HepG2 (cell line): Measurements from ENCODE around the gene RAB3D. TPM values are rescaled to one million over a fixed set of nuclear protein-coding genes. Genes with fewer than 3 reads are reported as not detected.
A peak's percentile ranks its signal among the peaks of the same experiment; 100 is the strongest.

Source experiments
- AGO2 ChIP-seq: fragments of 200-400 bp; formaldehyde crosslinking; optimal IDR thresholded peaks from 2 replicates; pipeline ENCODE3; 2017; ENCODE audit warnings: mild to moderate bottlenecking, low read depth, low read length, moderate library complexity
- CCDC6 ChIP-seq: sonication (generic); formaldehyde crosslinking; IDR thresholded peaks from 2 replicates; pipeline ENCODE4 v1.8.1; 2022; ENCODE audit warnings: mild to moderate bottlenecking, missing genetic modification reagents, moderate library complexity
- EED ChIP-seq: sonication (generic); formaldehyde crosslinking; IDR thresholded peaks from 2 replicates; pipeline ENCODE4 v1.5.0; 2020; ENCODE audit warnings: mild to moderate bottlenecking, missing genetic modification reagents
- MTF1 ChIP-seq: sonication (generic); formaldehyde crosslinking; IDR thresholded peaks from 2 replicates; pipeline ENCODE4 v1.5.0; 2020; ENCODE audit warnings: missing genetic modification reagents
- RBFOX2 ChIP-seq: fragments of 200-400 bp; formaldehyde crosslinking; IDR thresholded peaks from 2 replicates; pipeline ENCODE4 v1.6.1; 2017; ENCODE audit warnings: low read depth, mild to moderate bottlenecking, low read length
- TARDBP ChIP-seq: sonication (generic); formaldehyde crosslinking; IDR thresholded peaks from 2 replicates; pipeline ENCODE4 v1.8.0; 2022; ENCODE audit warnings: mild to moderate bottlenecking, missing genetic modification reagents
- ZKSCAN8 ChIP-seq: IDR thresholded peaks from 2 replicates; pipeline ENCODE4 v1.6.1; 2016; ENCODE audit warnings: borderline replicate concordance, missing genetic modification reagents, missing compliant biosample characterization
- ZNF256 ChIP-seq: sonication (generic); formaldehyde crosslinking; conservative IDR thresholded peaks from 2 replicates; pipeline ENCODE4 v1.4.0; 2020; ENCODE audit warnings: missing genetic modification reagents
- ZNF510 ChIP-seq: sonication (generic); formaldehyde crosslinking; IDR thresholded peaks from 2 replicates; pipeline ENCODE4 v1.4.0; 2020; ENCODE audit warnings: low read depth, mild to moderate bottlenecking, missing genetic modification reagents
- ZNF670 ChIP-seq: sonication (generic); formaldehyde crosslinking; IDR thresholded peaks from 2 replicates; pipeline ENCODE4 v1.8.0; 2022; ENCODE audit warnings: mild to moderate bottlenecking, missing genetic modification reagents, borderline replicate concordance
- polyA plus RNA-seq, 8 experiments: library from polyadenylated mRNA; depleted of rRNA in 3 of 8; stranded (reverse) in 7 of 8; unstranded in 1 of 8; fragments of >200 nt; fragmentation: Illumina TruSeq in 4 of 8; extraction: Trizol in 4 of 8; gene quantifications; 2 replicates each; pipeline versions ENCODE4 v1.2.1 to v1.2.3, GENCODE V29; 2011 to 2016; ENCODE audit warnings: low read depth in 4 of 8, missing spikeins in 1 of 8, mixed read lengths in 1 of 8; ENCODE audit not compliant: insufficient read depth in 1 of 8
- total RNA-seq, 5 experiments: library from RNA; depleted of rRNA; stranded (reverse); fragments of >200 nt; fragmentation: Illumina TruSeq; extraction: Trizol; gene quantifications; 2 replicates each; pipeline ENCODE4 v1.2.3, GENCODE V29; 2016; ENCODE audit warnings: low read depth in 1 of 5
- TF ChIP-seq, protein P1 (sequence below), 2 experiments: sonication (generic) in 1 of 2; formaldehyde crosslinking in 1 of 2; IDR thresholded peaks; 2 replicates each; pipeline versions ENCODE4 v1.6.1 to v1.9.0; 2014 to 2022; ENCODE audit warnings: antibody characterized with exemption in 1 of 2, borderline replicate concordance in 1 of 2, inconsistent platforms in 1 of 2, low read depth in 1 of 2, missing genetic modification reagents in 1 of 2
- TF ChIP-seq, protein P2 (sequence below): sonication (generic); formaldehyde crosslinking; IDR thresholded peaks from 2 replicates; pipeline ENCODE4 v1.5.1; 2020; ENCODE audit warnings: missing genetic modification reagents, mild to moderate bottlenecking, borderline replicate concordance
- TF ChIP-seq, protein P3 (sequence below): sonication (generic); formaldehyde crosslinking; IDR thresholded peaks from 2 replicates; pipeline ENCODE4 v1.8.0; 2022; ENCODE audit warnings: mild to moderate bottlenecking, missing genetic modification reagents

The RAB3D gene
- total and polyA plus RNA-seq, 2 of the 13 experiments (the other 11 are each of a cell fraction or from before 2014, with no cell fraction given), result 2.0 to 16.1 TPM

DNA sequence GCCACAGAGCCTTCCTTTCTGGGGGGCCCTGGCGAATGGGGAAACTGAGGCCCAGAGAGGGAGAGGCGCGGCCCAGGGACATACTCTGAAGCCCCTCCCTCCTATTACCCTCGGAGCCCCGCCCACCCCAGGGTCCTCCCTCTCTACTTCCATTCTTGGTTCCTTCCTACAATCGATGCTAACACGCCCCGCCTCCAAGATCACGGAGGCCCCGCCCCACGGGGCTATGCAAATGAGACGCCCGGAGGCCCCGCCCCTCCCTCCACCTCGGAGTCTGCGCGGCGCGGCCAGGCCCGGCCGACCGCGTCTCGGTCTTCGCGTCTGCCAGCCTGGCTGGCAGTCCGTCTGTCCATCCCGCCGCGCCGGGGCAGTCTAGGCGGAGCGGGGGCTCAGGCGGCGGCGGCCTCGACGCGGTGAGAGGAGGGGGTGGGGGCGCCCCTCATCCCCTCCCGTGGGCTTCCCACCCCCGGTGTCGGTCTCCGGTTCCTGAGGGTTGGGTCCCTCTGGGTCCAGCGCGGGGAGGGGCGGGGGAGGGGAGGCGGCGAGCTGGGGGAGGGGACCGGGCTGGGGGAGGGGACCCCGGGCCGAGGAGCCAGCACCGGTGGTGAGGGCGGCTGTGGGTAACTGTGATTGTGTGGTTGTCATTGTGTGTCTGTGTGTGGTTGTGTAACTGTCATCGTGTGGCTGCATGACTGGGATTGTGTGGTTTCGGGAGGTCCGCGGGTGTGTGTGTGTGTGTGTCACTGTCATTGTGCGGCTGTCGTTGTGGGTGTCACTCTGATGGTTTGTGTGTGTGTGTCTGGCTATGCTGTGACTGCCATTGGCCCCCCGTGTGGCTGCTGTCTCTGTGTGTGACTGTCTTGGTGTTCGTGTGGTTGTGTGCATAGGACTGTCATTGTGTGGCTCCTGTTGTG, 16.0 kb upstream of the RAB3D start, which contains the start of gene PLPPR2 (continued):
- TF ChIP-seq, protein P1, sequence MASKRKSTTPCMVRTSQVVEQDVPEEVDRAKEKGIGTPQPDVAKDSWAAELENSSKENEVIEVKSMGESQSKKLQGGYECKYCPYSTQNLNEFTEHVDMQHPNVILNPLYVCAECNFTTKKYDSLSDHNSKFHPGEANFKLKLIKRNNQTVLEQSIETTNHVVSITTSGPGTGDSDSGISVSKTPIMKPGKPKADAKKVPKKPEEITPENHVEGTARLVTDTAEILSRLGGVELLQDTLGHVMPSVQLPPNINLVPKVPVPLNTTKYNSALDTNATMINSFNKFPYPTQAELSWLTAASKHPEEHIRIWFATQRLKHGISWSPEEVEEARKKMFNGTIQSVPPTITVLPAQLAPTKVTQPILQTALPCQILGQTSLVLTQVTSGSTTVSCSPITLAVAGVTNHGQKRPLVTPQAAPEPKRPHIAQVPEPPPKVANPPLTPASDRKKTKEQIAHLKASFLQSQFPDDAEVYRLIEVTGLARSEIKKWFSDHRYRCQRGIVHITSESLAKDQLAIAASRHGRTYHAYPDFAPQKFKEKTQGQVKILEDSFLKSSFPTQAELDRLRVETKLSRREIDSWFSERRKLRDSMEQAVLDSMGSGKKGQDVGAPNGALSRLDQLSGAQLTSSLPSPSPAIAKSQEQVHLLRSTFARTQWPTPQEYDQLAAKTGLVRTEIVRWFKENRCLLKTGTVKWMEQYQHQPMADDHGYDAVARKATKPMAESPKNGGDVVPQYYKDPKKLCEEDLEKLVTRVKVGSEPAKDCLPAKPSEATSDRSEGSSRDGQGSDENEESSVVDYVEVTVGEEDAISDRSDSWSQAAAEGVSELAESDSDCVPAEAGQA (IDR thresholded peaks at IDR 0.05; ENCODE audit: low read depth), result no peak
- TF ChIP-seq, protein P1 (CRISPR knock-in tag; IDR thresholded peaks at IDR 0.05; ENCODE audit: borderline replicate concordance), result no peak
- TF ChIP-seq, protein P2, sequence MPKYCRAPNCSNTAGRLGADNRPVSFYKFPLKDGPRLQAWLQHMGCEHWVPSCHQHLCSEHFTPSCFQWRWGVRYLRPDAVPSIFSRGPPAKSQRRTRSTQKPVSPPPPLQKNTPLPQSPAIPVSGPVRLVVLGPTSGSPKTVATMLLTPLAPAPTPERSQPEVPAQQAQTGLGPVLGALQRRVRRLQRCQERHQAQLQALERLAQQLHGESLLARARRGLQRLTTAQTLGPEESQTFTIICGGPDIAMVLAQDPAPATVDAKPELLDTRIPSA, result 0 out of 2 replicates have a peak, but pooled peaks have one; percentile 33
- TF ChIP-seq EED (peak; percentile 42; the same call in 1 of the 2 replicates), ZNF510 (no peak), CCDC6 (CRISPR knock-in tag) (0 out of 2 replicates have a peak, but pooled peaks have one; percentile 35), ZKSCAN8 (CRISPR knock-in tag) (no peak), ZNF670 (no peak), AGO2 (peak; percentile 58), MTF1 (CRISPR knock-in tag) (no peak), ZNF256 (CRISPR knock-in tag) (no peak), TARDBP (CRISPR knock-in tag) (no peak), RBFOX2 (peak; percentile 55)
- TF ChIP-seq, protein P3, sequence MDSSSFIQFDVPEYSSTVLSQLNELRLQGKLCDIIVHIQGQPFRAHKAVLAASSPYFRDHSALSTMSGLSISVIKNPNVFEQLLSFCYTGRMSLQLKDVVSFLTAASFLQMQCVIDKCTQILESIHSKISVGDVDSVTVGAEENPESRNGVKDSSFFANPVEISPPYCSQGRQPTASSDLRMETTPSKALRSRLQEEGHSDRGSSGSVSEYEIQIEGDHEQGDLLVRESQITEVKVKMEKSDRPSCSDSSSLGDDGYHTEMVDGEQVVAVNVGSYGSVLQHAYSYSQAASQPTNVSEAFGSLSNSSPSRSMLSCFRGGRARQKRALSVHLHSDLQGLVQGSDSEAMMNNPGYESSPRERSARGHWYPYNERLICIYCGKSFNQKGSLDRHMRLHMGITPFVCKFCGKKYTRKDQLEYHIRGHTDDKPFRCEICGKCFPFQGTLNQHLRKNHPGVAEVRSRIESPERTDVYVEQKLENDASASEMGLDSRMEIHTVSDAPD (CRISPR knock-in tag), result no peak
